Measurements from ENCODE around the gene AHCY. TPM values are rescaled to one million over a fixed set of nuclear protein-coding genes. Genes with fewer than 3 reads are reported as not detected.

The AHCY gene
- total and polyA plus RNA-seq, 2 of the 4 experiments (the other 2 are of a cell fraction) = 138 to 210 TPM

- Histone ChIP-seq H3K14ac (replicated peaks; ENCODE audit: low read depth, low read length) (no peak overlapping the region), H2AFZ (replicated peaks; ENCODE audit: low read length, poor library complexity) (no peak overlapping the region), H4K20me1 (ENCODE audit: insufficient read depth, low read length) (peaks cover 26% of the 10 kb centered on the region; the same call in 1 of the 2 replicates), H3K4me1 (ENCODE audit: control insufficient read depth, insufficient read depth, low read length) (peaks cover 9% of the 10 kb centered on the region), H3K27me3 (ENCODE audit: control insufficient read depth, insufficient read depth, low read length) (no peaks in the 10 kb centered on the region), H4K8ac (ENCODE audit: low read depth in 2 of 2, low read length in 2 of 2) (no peak overlapping the region), H3K36me3 (ENCODE audit: control insufficient read depth, insufficient read depth, low read length) (peaks cover 4% of the 10 kb centered on the region), H2BK120ac (ENCODE audit: low read depth, low read length) (no peak overlapping the region), H3K4ac (ENCODE audit: low read depth, low read length) (no peak overlapping the region), H3K79me1 (ENCODE audit: low read depth in 1 of 2, low read length in 2 of 2) (peaks cover 42 to 64% of the 10 kb centered on the region in 2 experiments), H4K5ac (ENCODE audit: low read depth, low read length) (no peak overlapping the region), H3K9me1 (ENCODE audit: insufficient read depth, low read length) (peaks cover 9% of the 10 kb centered on the region), H2BK5ac (ENCODE audit: low read depth, low read length, poor library complexity, severe bottlenecking) (no peak overlapping the region), H4K91ac (ENCODE audit: insufficient read depth, low read depth, low read length) (no peak overlapping the region), H2BK15ac (ENCODE audit: low read depth, low read length) (no peak overlapping the region; the same call in 2 of the 3 replicates), H3K4me3 (ENCODE audit: insufficient read depth, low read depth, low read length) (no peak overlapping the region), H2BK20ac (ENCODE audit: low read depth, low read length) (no peak overlapping the region), H3K9ac (ENCODE audit: low read depth, low read length) (no peak overlapping the region), H3K4me2 (ENCODE audit: low read depth, low read length) (no peak overlapping the region), H2AK5ac (ENCODE audit: low read depth, low read length) (no peak overlapping the region), H3K56ac (ENCODE audit: extremely low read depth, insufficient read depth, low read length) (no peak overlapping the region), H3K23ac (ENCODE audit: low read depth, low read length) (no peak overlapping the region), H2AK9ac (replicated peaks; ENCODE audit: low read depth, low read length, poor library complexity) (no peak overlapping the region), H3K9me3 (ENCODE audit: control insufficient read depth, insufficient read depth, low read length) (no peaks in the 10 kb centered on the region), H3K18ac (ENCODE audit: low read depth, low read length) (no peak overlapping the region), H3K27ac (ENCODE audit: insufficient read depth, low read length) (no peak overlapping the region)
- ChIA-PET CTCF (interaction anchor here (1.2 to 1.7 kb wide), 2 partner anchors 13 to 109 kb away, joined by 3 to 7 read pairs; no protein-coding TSS in a partner anchor), POLR2A (ENCODE audit: unreplicated experiment) (no interaction called here)
- in situ Hi-C loops (cut with MboI; ENCODE audit: low sequenced_read_pairs) (loop anchor here (10.0 kb wide), 1 partner anchor 415 kb away; no protein-coding TSS in a partner anchor), dilution Hi-C loops (cut with HindIII; ENCODE audit: low sequenced_read_pairs, unreplicated experiment) (no loop called here), intact Hi-C loops (cut with micrococcal nuclease) (no loop called here)
- ATAC-seq (ENCODE audit: low read depth) (no peak), DNase-seq (no peak)
- 86% methylated on average over 3 of the region's 11 CpGs; no CpG with 5 or more reads in 1 of the 2 experiments for WGBS, 2 experiments (ENCODE audit: extremely low coverage in 2 of 2, insufficient read length in 1 of 2)
- no peak for TF ChIP-seq MAFK (IDR thresholded peaks at IDR 0.05; ENCODE audit: low read depth, low read length)
- BruUV-seq (replicated peaks) = no TSS peak
Observed at GRCh38 chr20:34299556-34300255, 3.4 kb downstream of the AHCY start.

Measured in IMR-90 (cell line).